NCI-H2196 treated with DMSO at 0.1 percent for 48 hours (cell line): ENCODE data around the gene ECHS1.
A peak's percentile ranks its signal among the peaks of the same experiment; 100 is the strongest.
"Not testable (repeated sequence)": the region's sequence is repeated elsewhere in the genome, so short reads cannot be mapped to it uniquely, and the experiment has no call there.

Experiments used
- DNase-seq: peaks from one replicate; lab custom pipeline; 2025; ENCODE audit not compliant: unreplicated experiment; lab: John Stamatoyannopoulos, UW

ECHS1 gene

GRCh38 chr10:133400624-133401424 is 27.7 kb upstream of the ECHS1 start:
- no peak for DNase-seq

DNA sequence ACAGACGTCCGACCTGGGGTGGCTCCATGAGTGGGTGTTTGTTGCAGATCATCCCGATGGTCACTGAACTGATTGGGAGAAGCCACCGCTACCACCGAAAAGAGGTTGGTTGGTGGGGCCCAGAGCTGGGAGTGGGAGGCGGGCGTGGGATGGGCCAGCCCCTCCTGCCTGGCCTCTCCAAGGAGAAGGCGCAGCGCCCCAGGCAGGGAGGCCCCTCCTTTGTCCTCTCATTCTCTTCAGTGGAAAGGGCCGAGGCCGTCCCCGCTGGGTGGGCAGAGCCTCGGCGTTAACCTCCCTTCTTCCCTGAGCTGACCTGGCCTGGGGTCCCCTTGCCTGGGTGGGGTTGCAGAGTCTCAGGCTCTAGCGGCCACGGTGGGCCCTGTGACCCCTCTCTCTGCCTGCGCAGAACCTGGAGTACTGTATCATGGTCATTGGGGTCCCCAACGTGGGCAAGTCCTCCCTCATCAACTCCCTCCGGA is 26.0 kb upstream of the ECHS1 start:
- DNase-seq: no peak

DNA sequence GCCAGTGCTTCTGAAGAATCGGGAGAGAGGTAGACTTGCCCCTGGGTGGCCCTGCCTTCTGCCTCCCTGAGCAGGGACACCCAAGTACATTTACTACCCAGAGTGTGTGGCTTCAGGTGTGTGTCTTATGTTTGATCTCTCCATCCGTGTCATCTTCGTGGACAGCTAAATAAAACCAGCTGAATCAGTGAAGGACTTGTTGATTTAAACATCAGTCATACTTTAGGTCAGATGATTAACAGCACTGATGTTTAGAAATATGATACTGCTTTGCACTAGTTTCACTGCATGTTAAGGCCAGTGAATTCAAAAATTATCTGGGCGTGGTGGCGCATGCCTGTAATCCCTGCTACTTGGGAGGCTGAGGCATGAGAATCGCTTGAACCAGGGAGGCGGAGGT is 24.8 kb upstream of the ECHS1 start:
- no peak for DNase-seq

- no peak for DNase-seq
Observed at GRCh38 chr10:133396035-133396624, 23.0 kb upstream of the ECHS1 start.

DNA sequence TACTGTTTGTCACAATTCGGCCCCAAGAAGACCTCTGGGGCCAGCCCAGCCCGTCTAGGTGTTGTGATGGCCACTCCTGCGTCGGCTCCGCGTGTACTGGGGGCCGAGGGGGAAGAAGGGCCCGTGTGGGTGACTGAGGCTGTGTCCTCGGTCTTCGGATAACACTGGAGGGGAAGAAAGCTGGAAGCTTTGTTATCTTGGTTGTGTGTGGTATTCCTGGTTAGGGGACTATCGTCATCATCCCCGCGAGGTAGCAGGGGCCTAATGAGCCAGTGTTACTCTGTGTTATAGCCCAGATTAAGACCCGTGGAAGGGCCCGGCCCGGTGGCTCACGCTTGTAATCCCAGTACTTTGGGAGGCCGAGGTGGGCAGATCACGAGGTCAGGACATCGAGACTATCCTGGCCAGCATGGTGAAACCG is 21.7 kb upstream of the ECHS1 start:
- no peak for DNase-seq

GRCh38 chr10:133394064-133394663 is 21.0 kb upstream of the ECHS1 start, which contains the start of gene MTG1:
TSS of gene MTG1 (plus strand) at chr10:133394157. CDS start at chr10:133394221, 64 bp downstream.
- DNase-seq: peak; percentile 67

DNA sequence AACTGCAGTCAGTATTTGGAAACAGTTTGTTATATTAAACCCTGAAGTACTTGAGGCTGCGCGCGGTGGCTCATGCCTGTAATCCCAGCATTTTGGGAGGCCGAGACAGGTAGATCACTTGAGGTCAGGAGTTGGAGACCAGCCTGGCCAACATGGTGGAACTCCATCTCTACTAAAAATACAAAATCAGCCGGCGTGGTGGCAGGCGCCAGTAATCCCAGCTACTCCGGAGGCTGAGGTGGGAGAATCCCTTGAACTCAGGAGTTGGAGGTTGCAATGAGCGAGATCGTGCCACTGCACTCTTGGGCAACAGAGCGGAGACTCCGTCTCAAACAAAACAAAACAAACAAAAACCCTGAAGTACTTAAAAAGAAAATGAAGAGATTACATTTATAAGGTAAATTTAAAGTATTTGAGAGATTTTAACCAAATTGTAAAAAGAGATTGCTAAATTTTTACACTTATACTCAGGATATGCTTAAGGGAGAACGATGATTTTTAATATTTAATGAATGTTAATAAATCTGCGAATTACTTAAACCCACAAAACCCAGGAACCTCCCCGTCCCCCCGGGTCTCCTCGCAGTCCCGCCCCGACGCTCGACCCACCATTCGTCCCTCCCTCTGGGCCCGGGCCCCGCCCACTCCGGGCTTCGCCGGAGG is 20.4 kb upstream of the ECHS1 start:
- no peak for DNase-seq

DNA sequence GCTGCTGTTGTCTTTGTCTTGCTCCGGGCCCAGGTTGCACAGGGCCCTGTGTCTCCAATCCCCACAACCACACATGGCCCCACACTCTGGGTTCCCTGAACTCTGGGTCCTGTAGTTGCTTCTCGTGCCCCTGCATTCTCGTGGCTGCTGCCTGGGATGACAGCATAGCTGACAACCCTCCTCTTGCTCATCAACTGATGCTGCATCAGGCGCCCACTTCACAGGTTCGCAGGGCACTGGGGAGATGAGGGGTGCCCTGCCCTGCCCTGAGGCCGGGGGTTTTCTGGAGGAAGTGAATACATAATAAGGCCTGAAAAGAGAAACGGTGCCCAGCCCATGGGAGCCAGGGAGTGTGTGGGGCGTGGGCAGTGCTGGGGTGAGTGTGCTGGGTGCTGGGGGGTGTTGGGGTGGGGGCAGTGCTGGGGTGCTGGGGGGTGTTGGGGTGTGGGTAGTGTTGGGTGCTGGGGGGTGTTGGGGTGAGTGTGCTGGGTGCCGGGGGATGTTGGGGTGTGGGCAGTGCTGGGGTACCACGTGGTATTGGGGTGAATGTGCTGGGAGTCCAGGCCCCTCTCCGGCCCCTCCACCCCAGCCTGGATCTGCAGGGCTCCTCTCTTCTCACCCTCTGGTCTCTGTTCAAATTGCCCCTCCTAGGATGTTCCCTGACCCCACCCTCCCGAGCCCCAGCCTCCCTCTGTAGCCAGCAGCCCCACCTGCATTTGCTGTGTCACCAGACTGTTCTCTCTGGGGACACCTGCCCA is 18.8 kb upstream of the ECHS1 start:
- no peak for DNase-seq

DNA sequence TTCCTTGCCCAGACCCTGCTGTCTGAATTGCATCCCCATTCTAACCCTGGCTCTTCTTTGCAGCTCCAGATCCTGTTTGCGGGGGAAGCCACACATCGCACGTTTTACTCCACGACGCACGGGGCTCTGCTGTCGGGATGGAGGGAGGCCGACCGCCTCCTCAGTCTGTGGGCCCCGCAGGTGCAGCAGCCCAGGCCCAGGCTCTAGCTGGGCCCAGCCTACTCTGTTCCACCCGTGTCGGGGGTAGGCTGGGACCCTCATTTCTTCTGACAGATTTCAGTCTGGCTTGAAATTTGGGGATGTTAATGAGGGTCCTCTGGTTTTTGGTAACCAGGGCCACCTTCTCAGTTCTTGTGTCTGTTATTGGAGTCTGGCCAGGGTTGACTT is 18.1 kb upstream of the ECHS1 start:
- DNase-seq: no peak

GRCh38 chr10:133390597-133391248 is 17.6 kb upstream of the ECHS1 start:
- DNase-seq: no peak

- no peak for DNase-seq
Observed at GRCh38 chr10:133388973-133389818, 16.0 kb upstream of the ECHS1 start.

DNA sequence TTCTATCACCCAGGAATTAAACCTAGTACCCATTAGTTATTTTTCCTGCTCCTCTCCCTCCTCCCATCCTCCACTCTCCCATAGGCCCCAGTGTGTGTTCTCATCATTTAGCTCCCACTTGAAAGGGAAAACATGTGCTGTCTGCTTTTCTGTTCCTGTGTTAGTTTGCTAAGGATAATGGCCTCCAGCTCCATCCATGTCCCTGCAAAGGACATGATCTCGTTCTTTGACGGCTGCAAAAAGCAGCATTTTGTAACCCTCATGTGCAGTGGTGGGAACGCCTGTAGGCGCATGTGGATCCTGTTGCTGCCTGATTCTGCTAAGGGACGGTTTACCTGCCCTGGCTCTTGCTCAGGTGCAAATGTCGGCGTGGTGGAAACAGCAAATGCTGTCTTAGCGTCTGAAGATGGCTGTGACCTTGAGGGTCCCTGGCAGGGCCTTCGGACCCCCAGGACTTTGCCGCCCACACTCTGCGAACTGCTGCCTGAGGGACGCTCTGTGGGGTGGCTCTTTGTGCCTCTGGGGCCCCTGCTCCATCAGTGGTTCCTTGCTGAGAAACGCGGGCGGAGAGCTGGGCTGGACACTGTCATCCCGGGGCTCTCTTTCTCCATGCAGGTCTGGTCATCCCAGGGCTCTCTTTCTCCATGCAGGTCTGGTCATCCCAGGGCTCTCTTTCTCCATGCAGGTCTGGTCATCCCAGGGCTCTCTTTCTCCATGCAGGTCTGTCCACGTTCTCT is 15.2 kb upstream of the ECHS1 start:
- DNase-seq: no peak

DNA sequence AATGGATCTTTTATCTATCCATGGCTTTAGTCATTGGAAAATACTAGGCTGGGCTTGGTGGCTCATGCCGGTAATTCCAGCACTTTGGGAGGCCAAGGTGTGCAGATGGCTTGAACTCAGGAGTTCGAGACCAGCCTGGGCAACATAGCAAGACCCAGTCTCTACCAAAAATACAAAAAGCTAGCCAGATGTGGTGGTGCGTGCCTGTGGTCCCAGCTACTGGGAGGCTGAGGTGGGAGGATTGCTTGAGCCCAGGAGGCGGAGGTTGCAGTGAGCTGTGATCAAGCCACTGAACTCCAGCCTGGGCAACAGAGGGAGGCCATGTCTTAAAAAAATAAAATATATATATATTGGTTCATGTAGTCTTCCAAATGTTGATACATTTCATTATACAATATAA is 13.8 kb upstream of the ECHS1 start:
- DNase-seq: not testable (repeated sequence)

- DNase-seq: no peak
Observed at GRCh38 chr10:133385214-133385613, 12.1 kb upstream of the ECHS1 start.

GRCh38 chr10:133384071-133384470 is 10.9 kb upstream of the ECHS1 start:
- no peak for DNase-seq

DNA sequence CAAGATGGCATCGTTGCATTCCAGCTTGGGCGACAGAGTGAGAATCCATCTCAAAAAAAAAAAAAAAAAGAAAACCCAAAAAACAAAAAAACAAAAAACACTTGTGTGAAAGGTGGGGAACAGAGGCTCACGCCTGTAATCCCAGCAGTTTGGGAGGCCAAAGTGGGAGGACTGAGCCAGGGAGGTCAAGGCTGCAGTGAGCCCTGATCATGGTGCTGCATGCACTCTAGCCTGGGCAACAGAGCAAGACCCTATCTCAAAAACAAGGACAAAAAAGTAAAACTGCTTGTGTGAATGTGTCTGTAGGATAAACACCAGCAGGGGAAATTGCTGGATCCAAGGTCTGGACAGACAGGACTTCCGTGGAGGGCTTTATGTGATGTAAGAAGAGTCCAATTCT is 10.4 kb upstream of the ECHS1 start:
- no peak for DNase-seq

DNA sequence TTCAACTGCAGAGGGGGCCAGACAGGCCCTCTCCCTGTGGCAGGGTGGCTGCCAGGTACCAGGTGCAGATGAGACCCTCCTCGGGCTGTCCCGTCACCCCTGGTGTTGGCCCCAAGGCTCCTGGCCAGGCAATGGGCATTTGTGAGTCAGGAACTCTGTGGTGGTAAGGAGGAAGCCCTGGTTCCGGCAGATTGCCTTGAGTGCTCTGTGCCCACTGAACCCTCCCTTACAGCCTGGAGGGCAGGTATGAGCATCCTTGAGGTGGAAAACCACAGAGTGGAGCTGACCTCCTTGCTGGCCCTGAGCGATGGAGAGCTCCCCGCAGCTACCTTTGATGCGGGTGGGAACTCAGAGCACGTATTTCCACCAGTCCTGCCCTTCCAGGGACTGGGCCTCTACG is 7.9 kb upstream of the ECHS1 start:
- DNase-seq: no peak

- DNase-seq: no peak
Observed at GRCh38 chr10:133379801-133380666, 6.9 kb upstream of the ECHS1 start.
